Upper lobe of left lung (tissue), 6 donors: Measurements from ENCODE around the gene TOGARAM1. TPM values are rescaled to one million over a fixed set of nuclear protein-coding genes. Genes with fewer than 3 reads are reported as not detected.

ENCODE experiments used
- ATAC-seq, 2 donors: fragments of 200-7000 bp; cut with Tn5 transposase; one replicate each; pipeline ENCODE4 v1.9.1; 2022; ENCODE audit warnings: mild to moderate bottlenecking in 2 of 2, moderate library complexity in 2 of 2; ENCODE audit not compliant: low FRiP score in 2 of 2
- DNase-seq, 2 donors: peaks; one replicate each; pipeline ENCODE4 v3.0.0-alpha.2; 2019 to 2020
- H3K27ac ChIP-seq, 4 donors: fragments of 200-600 bp; sonication (generic); one replicate each; pipeline ENCODE4 v1.5.1; 2016 to 2019
- H3K27me3 ChIP-seq, 4 donors: fragments of 200-600 bp; sonication (generic); one replicate each; pipeline ENCODE4 v1.5.1; 2017 to 2019
- H3K36me3 ChIP-seq, 4 donors: fragments of 200-600 bp; sonication (generic); one replicate each; pipeline ENCODE4 v1.5.1; 2016 to 2019
- H3K4me1 ChIP-seq, 4 donors: fragments of 200-600 bp; sonication (generic); one replicate each; pipeline ENCODE4 v1.5.1; 2018 to 2019
- H3K4me3 ChIP-seq, 4 donors: fragments of 200-600 bp; sonication (generic); one replicate each; pipeline ENCODE4 v1.5.1; 2017 to 2019; ENCODE audit warnings: mild to moderate bottlenecking in 2 of 4, moderate library complexity in 1 of 4
- H3K9me3 ChIP-seq, 4 donors: fragments of 200-600 bp; sonication (generic); one replicate each; pipeline ENCODE4 v1.5.1; 2018 to 2019
- CTCF ChIP-seq, 6 experiments: fragments of 450-650 bp in 4 of 6; fragments of 200-600 bp in 2 of 6; sonication (generic) in 2 of 6; IDR thresholded peaks; one replicate each; pipeline ENCODE4 v1.5.1; 2016 to 2019; ENCODE audit warnings: antibody characterized with exemption in 6 of 6
- EP300 ChIP-seq, 4 donors: sonication (generic); formaldehyde crosslinking; IDR thresholded peaks; one replicate each; pipeline ENCODE4 v1.5.1; 2017; ENCODE audit warnings: antibody characterized with exemption in 4 of 4, control low read depth in 2 of 4
- POLR2A ChIP-seq, 4 donors: fragments of 450-650 bp; IDR thresholded peaks; one replicate each; pipeline ENCODE4 v1.5.1; 2016 to 2017; ENCODE audit warnings: antibody characterized with exemption in 4 of 4, mild to moderate bottlenecking in 2 of 4
- POLR2AphosphoS5 ChIP-seq, 2 donors: sonication (generic); formaldehyde crosslinking; IDR thresholded peaks; one replicate each; pipeline ENCODE4 v1.5.1; 2017; ENCODE audit warnings: antibody characterized with exemption in 2 of 2
- WGBS, 2 donors: methylation state at CpG; one replicate each; pipeline ENCODE4 v1.1.5; 2017 to 2018; 5-methylcytosine and 5-hydroxymethylcytosine counted together
- total RNA-seq, 6 donors: library from RNA; depleted of rRNA in 4 of 6; stranded (reverse); fragments of >200 nt in 4 of 6; gene quantifications; one replicate each; pipeline versions ENCODE4 v1.1.0 to v1.2.1, GENCODE V29; 2016 to 2021
- donor health status: DM: no; HTN: no; CAD: no; lungs with moderate emphysema.
- donor health status: DM: no; HTN: yes; CAD: no; lungs with severe emphysema.

Gene TOGARAM1
- total RNA-seq, 6 donors from 2014 or later: 11.3 to 42.3 (median 16.2) TPM

- TF ChIP-seq POLR2AphosphoS5 (IDR thresholded peaks at IDR 0.05) (no peak), CTCF (IDR thresholded peaks at IDR 0.05) (no peak), POLR2A (IDR thresholded peaks at IDR 0.05) (no peak), EP300 (IDR thresholded peaks at IDR 0.05) (no peak)
- ATAC-seq (no peak), DNase-seq (no peak)
- peaks cover 14 to 28% (median 23%) of the 10 kb centered on the region in 4 donors for H3K4me1 ChIP-seq
- H3K9me3 ChIP-seq: no peaks in the 10 kb centered on the region
- no peaks in the 10 kb centered on the region for H3K36me3 ChIP-seq
- WGBS, 2 donors: 82 to 85% methylated on average over 2 of the region's 2 CpGs
- H3K27me3 ChIP-seq: no peaks in the 10 kb centered on the region
- H3K27ac ChIP-seq: no peak overlapping the region
- no peak overlapping the region for H3K4me3 ChIP-seq
Observed at GRCh38 chr14:45082420-45082819, 120.4 kb downstream of the TOGARAM1 start.

- peak overlapping the region; percentile 31 to 88 (median 80) for H3K27ac ChIP-seq
- DNase-seq: no peak
- no peak for ATAC-seq
- H3K4me3 ChIP-seq: peak overlapping the region; percentile 28 to 83 (median 67)
- no peaks in the 10 kb centered on the region for H3K36me3 ChIP-seq
- no peak for TF ChIP-seq EP300 (IDR thresholded peaks at IDR 0.05)
- TF ChIP-seq POLR2AphosphoS5 (IDR thresholded peaks at IDR 0.05): no peak
- TF ChIP-seq CTCF (IDR thresholded peaks at IDR 0.05): no peak
- TF ChIP-seq POLR2A (IDR thresholded peaks at IDR 0.05): no peak
- no peaks in the 10 kb centered on the region for H3K9me3 ChIP-seq
- H3K27me3 ChIP-seq: no peaks in the 10 kb centered on the region
- 1% methylated on average over 7 of the region's 10 CpGs for WGBS, 2 donors
- peaks cover 14 to 28% (median 26%) of the 10 kb centered on the region in 4 donors for H3K4me1 ChIP-seq
Observed at GRCh38 chr14:45083617-45083975, 121.6 kb downstream of the TOGARAM1 start.

GRCh38 chr14:45083976-45084722, 122.2 kb downstream of the TOGARAM1 start, which contains the start of gene PRPF39:
Gene PRPF39, plus strand, starts transcription at chr14:45084116. Its CDS starts 11,124 bp downstream, at chr14:45095240.
- H3K4me1 ChIP-seq: peaks cover 14 to 28% (median 26%) of the 10 kb centered on the region in 4 donors
- no peaks in the 10 kb centered on the region for H3K36me3 ChIP-seq
- WGBS, 2 donors: 0 to 1% methylated on average over 13 to 32 of the region's 49 CpGs
- TF ChIP-seq POLR2AphosphoS5 (IDR thresholded peaks at IDR 0.05) (peak; percentile 96 to 99), POLR2A (IDR thresholded peaks at IDR 0.05) (peak in 3 of 4 donors; percentile 62 to 91 (median 73)), CTCF (IDR thresholded peaks at IDR 0.05) (no peak)
- no peaks in the 10 kb centered on the region for H3K27me3 ChIP-seq
- peak; percentile 98 to 100 for ATAC-seq
- DNase-seq: peak; percentile 97 to 98
- H3K9me3 ChIP-seq: no peaks in the 10 kb centered on the region
- peak within 1 kb of the TSS; percentile 79 to 88 (median 80) for H3K27ac ChIP-seq
- H3K4me3 ChIP-seq: peak within 1 kb of the TSS; percentile 55 to 83 (median 73)

GRCh38 chr14:45084946-45085346, 123.0 kb downstream of the TOGARAM1 start:
- Histone ChIP-seq H3K4me1 (peaks cover 16 to 28% (median 27%) of the 10 kb centered on the region in 4 donors), H3K4me3 (peak overlapping the region in 3 of 4 donors; percentile 55 to 83 (median 79)), H3K27ac (peak overlapping the region in 3 of 4 donors; percentile 79 to 88 (median 79)), H3K9me3 (no peaks in the 10 kb centered on the region), H3K36me3 (no peaks in the 10 kb centered on the region), H3K27me3 (no peaks in the 10 kb centered on the region)
- WGBS, 2 donors: 2% methylated on average over 4 of the region's 4 CpGs
- peak in 1 of 2 donors; percentile 18 for ATAC-seq
- no peak for DNase-seq
- TF ChIP-seq CTCF (IDR thresholded peaks at IDR 0.05) (no peak), POLR2A (IDR thresholded peaks at IDR 0.05) (no peak), EP300 (IDR thresholded peaks at IDR 0.05) (no peak), POLR2AphosphoS5 (IDR thresholded peaks at IDR 0.05) (no peak)
